Ishikawa (cell line): ENCODE measurements around the gene TMIGD3.

Source experiments
- EP300 ChIP-seq: IDR thresholded peaks from 2 replicates; pipeline ENCODE4 v1.6.1; 2012; ENCODE audit warnings: borderline replicate concordance
- TEAD4 ChIP-seq: IDR thresholded peaks from 2 replicates; pipeline ENCODE4 v1.6.1; 2012

GRCh38 chr1:111471012-111471411, 32.4 kb downstream of the TMIGD3 start:
- TF ChIP-seq EP300 = no peak
- no peak for TF ChIP-seq TEAD4
